HG02840 (cell line): ENCODE measurements around the gene COG3.

Experiments used
- ATAC-seq: cut with Tn5 transposase; IDR thresholded peaks from one replicate; pipeline ENCODE4 v1.9.1; 2021; ENCODE audit warnings: mild to moderate bottlenecking, moderate library complexity, moderate number of reproducible peaks; ENCODE audit not compliant: unreplicated experiment, low FRiP score

COG3 gene

DNA sequence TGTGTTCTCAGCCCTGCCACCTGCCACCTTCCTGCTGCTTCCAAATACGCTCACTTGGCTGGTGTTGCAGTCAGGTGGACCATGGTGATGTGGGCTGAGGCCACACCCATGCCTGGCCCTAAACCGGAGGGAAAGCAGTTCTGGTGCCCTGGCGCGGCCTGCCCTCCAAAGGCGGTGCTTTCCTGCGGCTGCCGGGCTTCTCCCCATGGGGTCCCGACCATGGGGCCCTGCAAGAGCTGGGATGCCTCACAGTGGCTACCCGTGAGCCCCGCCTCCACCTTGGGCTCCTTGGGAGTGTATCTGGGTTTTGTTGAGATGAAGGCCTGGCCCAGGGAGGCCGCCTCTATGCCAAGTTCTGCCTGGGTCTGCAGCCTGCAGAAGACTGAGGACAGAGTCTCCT, 77.1 kb downstream of the COG3 start:
- ATAC-seq: no peak

GRCh38 chr13:45542391-45542790, 77.7 kb downstream of the COG3 start:
- no peak for ATAC-seq

- no peak for ATAC-seq
Measured at GRCh38 chr13:45542878-45543277, 78.1 kb downstream of the COG3 start.

GRCh38 chr13:45544520-45544919, 79.8 kb downstream of the COG3 start:
- ATAC-seq: no peak

DNA sequence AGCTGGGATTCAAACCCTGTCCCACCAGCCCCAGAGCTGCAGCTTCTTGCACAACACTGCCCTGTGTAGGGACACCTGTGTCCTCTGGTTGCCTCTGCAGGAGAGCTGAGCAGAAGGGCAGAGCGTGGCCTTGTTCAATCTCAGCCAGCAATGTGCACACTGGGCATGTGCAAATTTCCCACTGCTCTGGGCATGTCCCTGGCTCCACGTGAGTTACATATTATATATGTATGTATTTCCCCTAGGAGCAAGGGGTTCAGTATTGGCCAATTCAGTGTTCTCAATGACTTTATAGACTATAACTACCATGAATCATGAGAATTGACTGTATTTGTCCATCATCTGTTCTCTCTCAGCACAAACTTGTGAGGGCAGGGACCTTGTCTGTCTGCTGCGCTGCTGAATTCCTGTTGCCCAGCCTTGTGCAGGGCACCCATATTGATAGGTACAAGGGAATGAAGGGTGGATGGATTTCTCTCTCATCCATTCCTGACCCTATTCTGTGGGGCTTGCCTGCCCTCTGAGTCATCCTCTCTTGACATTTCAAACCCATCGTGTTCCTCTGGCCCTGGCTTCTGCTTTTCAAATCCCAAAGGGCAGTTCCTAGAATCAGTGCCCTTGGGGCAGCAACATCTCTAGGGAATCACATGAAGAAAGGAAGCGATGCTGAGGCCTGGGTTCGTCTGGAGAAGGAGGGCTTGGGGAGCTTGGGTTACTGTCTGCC, 81.1 kb downstream of the COG3 start:
- ATAC-seq: no peak

- no peak for ATAC-seq
Measured at GRCh38 chr13:45546410-45546765, 81.6 kb downstream of the COG3 start.

GRCh38 chr13:45548281-45548680, 83.5 kb downstream of the COG3 start:
- no peak for ATAC-seq

- no peak for ATAC-seq
Measured at GRCh38 chr13:45554604-45555109, 89.9 kb downstream of the COG3 start.

- no peak for ATAC-seq
Measured at GRCh38 chr13:45564133-45564776, 99.5 kb downstream of the COG3 start.

DNA sequence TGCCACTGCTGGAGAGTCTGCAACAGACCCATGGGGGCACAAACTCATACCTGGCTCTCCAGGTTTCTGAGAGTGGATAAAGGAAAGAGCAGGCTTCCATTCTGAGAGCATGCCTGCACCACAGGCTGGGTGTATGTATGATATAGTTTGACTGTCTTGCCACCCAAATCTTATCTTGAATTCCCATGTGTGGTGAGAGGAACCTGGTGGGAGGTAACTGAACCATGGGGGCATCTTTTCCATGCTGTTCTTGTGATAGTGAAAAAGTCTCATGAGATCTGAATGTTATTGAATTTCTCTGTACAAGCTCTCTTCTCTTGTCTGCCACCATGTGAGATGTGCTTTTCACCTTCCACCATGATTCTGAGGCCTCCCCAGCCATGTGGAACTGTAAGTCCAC, 100.6 kb downstream of the COG3 start:
- ATAC-seq: no peak

DNA sequence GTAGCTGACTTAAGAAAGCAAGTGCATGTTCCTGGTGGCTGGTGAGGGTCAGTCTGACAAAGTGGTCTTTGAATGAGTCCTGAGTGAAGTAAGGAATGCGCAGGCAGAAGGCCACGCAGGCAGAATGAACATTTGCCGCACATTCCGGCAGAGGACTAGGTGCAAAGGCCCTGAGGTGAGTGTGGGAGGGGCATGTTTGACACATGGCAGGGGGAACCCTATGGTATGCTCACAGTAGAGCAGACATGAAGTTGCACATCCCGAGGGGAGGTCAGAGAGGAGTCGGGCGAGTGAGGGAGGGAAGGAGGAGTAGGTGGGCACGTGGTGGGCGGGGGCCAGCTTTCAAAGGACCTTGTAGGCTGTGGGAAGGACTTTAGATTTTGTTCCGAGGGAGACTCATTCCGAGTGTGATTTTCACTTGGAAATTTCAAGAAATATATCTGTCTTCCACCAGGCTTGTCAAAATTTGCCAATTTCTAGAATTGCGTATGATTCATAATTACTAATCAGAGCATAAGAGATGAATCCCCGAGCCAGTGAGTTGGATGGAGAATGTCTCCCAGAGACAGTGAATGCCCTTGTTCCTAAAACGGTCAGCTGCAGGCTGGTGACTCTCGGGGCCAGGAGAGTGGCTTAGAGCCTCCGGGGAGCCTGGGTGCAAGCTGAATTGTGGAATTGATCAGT, 110.5 kb downstream of the COG3 start:
- ATAC-seq: no peak

GRCh38 chr13:45575830-45576180, 111.1 kb downstream of the COG3 start:
- no peak for ATAC-seq

DNA sequence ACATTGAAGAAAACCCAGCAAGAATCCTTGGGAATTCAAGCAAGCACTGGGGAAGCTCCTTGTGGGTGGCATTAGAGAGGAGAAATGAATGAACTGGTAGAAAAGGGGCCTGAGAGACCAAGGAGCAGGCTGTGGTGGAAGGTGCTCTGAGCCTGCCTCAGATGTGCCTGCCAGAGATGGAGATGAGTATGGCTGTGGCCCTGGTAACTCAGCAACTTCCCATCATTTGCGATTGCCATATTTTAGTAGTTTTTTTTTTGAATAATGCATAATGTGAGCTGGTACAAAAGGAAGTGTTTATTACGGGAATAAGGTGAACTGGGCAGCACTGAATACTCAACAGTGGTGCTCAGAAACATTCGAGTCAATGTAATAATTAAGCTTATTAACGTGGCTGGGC, 111.7 kb downstream of the COG3 start:
- no peak for ATAC-seq

DNA sequence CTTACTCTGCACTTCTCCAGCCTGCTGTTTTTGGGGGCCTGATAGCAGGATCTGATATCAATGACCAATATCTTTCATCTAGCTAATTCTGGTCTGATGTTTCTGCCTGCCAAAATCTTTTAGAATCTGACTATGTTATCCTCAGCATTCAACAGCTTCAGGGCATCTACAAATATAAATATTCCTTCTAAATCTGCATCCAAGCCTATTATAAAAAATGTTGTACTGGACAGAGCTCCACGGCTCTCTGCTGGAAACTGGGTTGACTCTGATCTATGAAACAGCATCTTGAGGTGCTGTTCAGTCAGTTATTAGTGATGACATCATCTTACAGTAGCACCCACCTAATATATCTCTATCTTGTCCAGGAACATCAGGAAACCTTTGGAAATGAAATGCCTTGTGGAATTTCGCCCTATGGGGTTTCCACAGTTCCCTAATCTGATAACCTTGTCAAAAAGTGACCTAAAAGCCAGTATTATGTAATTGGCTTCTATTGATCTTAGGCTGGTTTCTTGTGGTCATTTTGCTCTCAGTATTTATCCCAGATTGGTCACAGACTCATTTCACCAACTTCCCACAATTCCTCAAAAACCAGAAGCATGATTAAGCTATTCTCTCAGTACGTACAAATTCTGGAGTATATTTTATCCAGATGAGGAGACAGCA, 117.8 kb downstream of the COG3 start:
- no peak for ATAC-seq

DNA sequence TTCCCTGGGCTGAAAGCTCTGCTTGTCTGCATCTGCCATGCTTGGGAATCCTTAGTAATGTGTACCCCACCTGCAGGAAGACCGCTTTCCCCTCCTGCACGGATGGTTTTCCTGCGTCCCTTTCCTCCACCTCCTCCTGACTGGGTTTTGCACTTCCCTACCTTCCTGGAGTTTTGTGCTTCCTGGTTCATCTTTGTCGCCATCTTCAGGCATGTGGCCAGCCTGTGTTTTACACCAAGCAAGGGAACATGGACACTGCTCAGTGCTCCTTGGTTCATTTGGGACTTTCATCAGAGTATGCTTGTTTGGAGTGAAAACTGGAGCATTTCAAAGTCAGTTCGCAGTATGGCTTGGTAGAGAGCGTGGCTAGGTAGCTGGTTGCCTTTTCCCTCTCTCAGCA, 120.1 kb downstream of the COG3 start:
- ATAC-seq: no peak
